Fibroblast of lung (primary cell): Measurements from ENCODE around the gene RAB40B. TPM values are rescaled to one million over a fixed set of nuclear protein-coding genes. Genes with fewer than 3 reads are reported as not detected.

Experiments used
- DNase-seq, 2 donors: peaks; one replicate each; pipeline versions ENCODE4 v3.0.0 to v3.0.0-alpha.2; 2010; ENCODE audit warnings: low read depth in 2 of 2
- H2AFZ ChIP-seq: 2 replicates; pipeline ENCODE4 v1.5.1; 2012; ENCODE audit warnings: low read length, control low read depth, inconsistent platforms
- H3K27ac ChIP-seq: 2 replicates; pipeline ENCODE4 v1.5.1; 2011; ENCODE audit warnings: low read length, control low read depth; ENCODE audit not compliant: insufficient read depth
- H3K27me3 ChIP-seq: 2 replicates; pipeline ENCODE4 v1.5.1; 2011; ENCODE audit warnings: mild to moderate bottlenecking, low read length; ENCODE audit not compliant: control insufficient read depth, insufficient read depth
- H3K36me3 ChIP-seq: 2 replicates; pipeline ENCODE4 v1.5.1; 2011; ENCODE audit warnings: low read length; ENCODE audit not compliant: control insufficient read depth, insufficient read depth
- H3K4me1 ChIP-seq: 2 replicates; pipeline ENCODE4 v1.5.1; 2011; ENCODE audit warnings: low read length; ENCODE audit not compliant: control insufficient read depth, insufficient read depth; ENCODE audit errors: extremely low read depth
- H3K4me2 ChIP-seq: 2 replicates; pipeline ENCODE4 v1.5.1; 2011; ENCODE audit warnings: low read length, control low read depth; ENCODE audit not compliant: insufficient read depth; ENCODE audit errors: extremely low read depth
- H3K4me3 ChIP-seq, 4 experiments: fragments of 200-600 bp in 1 of 4; sonication (generic) in 1 of 4; replicated peaks in 1 of 4; 2 replicates each; pipeline ENCODE4 v1.5.1; 2011 to 2016; ENCODE audit warnings: low read length in 4 of 4, low read depth in 3 of 4, mild to moderate bottlenecking in 3 of 4, control low read depth in 2 of 4, inconsistent platforms in 1 of 4, mixed read lengths in 1 of 4; ENCODE audit not compliant: insufficient read depth in 1 of 4; ENCODE audit errors: control extremely low read depth in 1 of 4
- H3K79me2 ChIP-seq: 2 replicates; pipeline ENCODE4 v1.5.1; 2012; ENCODE audit warnings: mild to moderate bottlenecking, low read length, inconsistent platforms; ENCODE audit not compliant: control insufficient read depth, insufficient read depth
- H3K9ac ChIP-seq: 2 replicates; pipeline ENCODE4 v1.5.1; 2011; ENCODE audit warnings: mild to moderate bottlenecking, low read length, control low read depth; ENCODE audit not compliant: insufficient read depth
- H3K9me3 ChIP-seq: 2 replicates; pipeline ENCODE4 v1.5.1; 2012; ENCODE audit warnings: low read depth, low read length; ENCODE audit not compliant: control insufficient read depth, insufficient read depth
- H4K20me1 ChIP-seq: 2 replicates; pipeline ENCODE4 v1.5.1; 2011; ENCODE audit warnings: low read length; ENCODE audit not compliant: control insufficient read depth, insufficient read depth; ENCODE audit errors: extremely low read depth
- EZH2 ChIP-seq: IDR thresholded peaks from 2 replicates; pipeline ENCODE4 v1.5.1; 2012; ENCODE audit warnings: low read length, control low read depth, mild to moderate bottlenecking; ENCODE audit errors: missing control alignments
- polyA plus RNA-seq, 2 donors: library from polyadenylated mRNA; depleted of rRNA in 1 of 2; stranded (reverse) in 1 of 2; unstranded in 1 of 2; fragments of >200 nt; gene quantifications; 2 replicates each; pipeline ENCODE4 v1.2.1, GENCODE V29; 2011 to 2012; ENCODE audit warnings: missing spikeins in 1 of 2
- total RNA-seq: library from RNA; depleted of rRNA; stranded (reverse); fragments of >200 nt; gene quantifications from 2 replicates; pipeline ENCODE4 v1.2.1, GENCODE V29; 2014
- TF ChIP-seq, protein P1 (sequence below), 2 donors: IDR thresholded peaks in 1 of 2; conservative IDR thresholded peaks in 1 of 2; 1 replicate in 1 of 2; 2 replicates in 1 of 2; pipeline ENCODE4 v1.5.1; 2011 to 2012; ENCODE audit warnings: low read length in 2 of 2, control low read depth in 1 of 2, inconsistent platforms in 1 of 2, low read depth in 1 of 2, mild to moderate bottlenecking in 1 of 2

RAB40B gene
- total and polyA plus RNA-seq, 2 donors (not counting 1 experiment from before 2014, with no cell fraction given), result 3.3 TPM

GRCh38 chr17:82661717-82662683 is 36.5 kb downstream of the RAB40B start:
- no peaks in the 10 kb centered on the region for H3K79me2 ChIP-seq
- no peaks in the 10 kb centered on the region for H3K27me3 ChIP-seq
- H3K4me1 ChIP-seq, result no peaks in the 10 kb centered on the region
- H3K9me3 ChIP-seq, result peaks cover 3% of the 10 kb centered on the region
- H4K20me1 ChIP-seq, result no peaks in the 10 kb centered on the region
- H3K4me3 ChIP-seq, result no peak overlapping the region
- DNase-seq, result no peak
- H3K27ac ChIP-seq, result no peak overlapping the region
- TF ChIP-seq, protein P1, sequence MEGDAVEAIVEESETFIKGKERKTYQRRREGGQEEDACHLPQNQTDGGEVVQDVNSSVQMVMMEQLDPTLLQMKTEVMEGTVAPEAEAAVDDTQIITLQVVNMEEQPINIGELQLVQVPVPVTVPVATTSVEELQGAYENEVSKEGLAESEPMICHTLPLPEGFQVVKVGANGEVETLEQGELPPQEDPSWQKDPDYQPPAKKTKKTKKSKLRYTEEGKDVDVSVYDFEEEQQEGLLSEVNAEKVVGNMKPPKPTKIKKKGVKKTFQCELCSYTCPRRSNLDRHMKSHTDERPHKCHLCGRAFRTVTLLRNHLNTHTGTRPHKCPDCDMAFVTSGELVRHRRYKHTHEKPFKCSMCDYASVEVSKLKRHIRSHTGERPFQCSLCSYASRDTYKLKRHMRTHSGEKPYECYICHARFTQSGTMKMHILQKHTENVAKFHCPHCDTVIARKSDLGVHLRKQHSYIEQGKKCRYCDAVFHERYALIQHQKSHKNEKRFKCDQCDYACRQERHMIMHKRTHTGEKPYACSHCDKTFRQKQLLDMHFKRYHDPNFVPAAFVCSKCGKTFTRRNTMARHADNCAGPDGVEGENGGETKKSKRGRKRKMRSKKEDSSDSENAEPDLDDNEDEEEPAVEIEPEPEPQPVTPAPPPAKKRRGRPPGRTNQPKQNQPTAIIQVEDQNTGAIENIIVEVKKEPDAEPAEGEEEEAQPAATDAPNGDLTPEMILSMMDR (conservative IDR thresholded peaks at IDR 0.05 in 1 of 2, IDR thresholded peaks at IDR 0.05 in 1 of 2; ENCODE audit: low read depth in 1 of 2, low read length in 2 of 2), result no peak
- no peak for TF ChIP-seq EZH2
- H2AFZ ChIP-seq, result no peak overlapping the region
- no peak overlapping the region for H3K4me2 ChIP-seq
- H3K9ac ChIP-seq, result no peak overlapping the region
- no peaks in the 10 kb centered on the region for H3K36me3 ChIP-seq

- H3K4me3 ChIP-seq, result no peak overlapping the region
- peaks cover 3% of the 10 kb centered on the region for H3K9me3 ChIP-seq
- DNase-seq, result no peak
- no peaks in the 10 kb centered on the region for H4K20me1 ChIP-seq
- no peak overlapping the region for H3K27ac ChIP-seq
- no peak for TF ChIP-seq EZH2
- TF ChIP-seq, protein P1 (conservative IDR thresholded peaks at IDR 0.05 in 1 of 2, IDR thresholded peaks at IDR 0.05 in 1 of 2; ENCODE audit: low read depth in 1 of 2, low read length in 2 of 2), result no peak
- H3K9ac ChIP-seq, result no peak overlapping the region
- no peaks in the 10 kb centered on the region for H3K4me1 ChIP-seq
- no peak overlapping the region for H3K4me2 ChIP-seq
- no peaks in the 10 kb centered on the region for H3K27me3 ChIP-seq
- H3K36me3 ChIP-seq, result no peaks in the 10 kb centered on the region
- no peaks in the 10 kb centered on the region for H3K79me2 ChIP-seq
- no peak overlapping the region for H2AFZ ChIP-seq
These were observed 38.6 kb downstream of the RAB40B start for GRCh38 chr17:82659886-82660285.

- H3K4me2 ChIP-seq, result no peak overlapping the region
- no peaks in the 10 kb centered on the region for H4K20me1 ChIP-seq
- H3K36me3 ChIP-seq, result no peaks in the 10 kb centered on the region
- no peak overlapping the region for H3K27ac ChIP-seq
- no peak for DNase-seq
- H3K27me3 ChIP-seq, result no peaks in the 10 kb centered on the region
- H3K4me1 ChIP-seq, result no peaks in the 10 kb centered on the region
- no peak overlapping the region for H3K9ac ChIP-seq
- no peaks in the 10 kb centered on the region for H3K79me2 ChIP-seq
- peaks cover 3% of the 10 kb centered on the region for H3K9me3 ChIP-seq
- no peak overlapping the region for H2AFZ ChIP-seq
- H3K4me3 ChIP-seq, result no peak overlapping the region
- TF ChIP-seq, protein P1 (conservative IDR thresholded peaks at IDR 0.05 in 1 of 2, IDR thresholded peaks at IDR 0.05 in 1 of 2; ENCODE audit: low read depth in 1 of 2, low read length in 2 of 2), result no peak
- no peak for TF ChIP-seq EZH2
These were observed 39.6 kb downstream of the RAB40B start for GRCh38 chr17:82658796-82659452.
